GM19099 (cell line): ENCODE results near the gene USP48.

Source experiments
- POLR2A ChIP-seq: IDR thresholded peaks from 3 replicates; pipeline ENCODE4 v1.6.1; 2011; ENCODE audit warnings: low read depth; ENCODE audit not compliant: insufficient read length; ENCODE audit errors: extremely low read depth

Gene USP48

GRCh38 chr1:21651214-21652042, 131.5 kb downstream of the USP48 start:
- TF ChIP-seq POLR2A = no peak

GRCh38 chr1:21650400-21650799, 132.5 kb downstream of the USP48 start:
- no peak for TF ChIP-seq POLR2A

GRCh38 chr1:21649315-21649714, 133.6 kb downstream of the USP48 start:
- no peak for TF ChIP-seq POLR2A

GRCh38 chr1:21648791-21649190, 134.2 kb downstream of the USP48 start:
- TF ChIP-seq POLR2A = no peak

- TF ChIP-seq POLR2A = no peak
Observed at GRCh38 chr1:21648352-21648730, 134.6 kb downstream of the USP48 start.

GRCh38 chr1:21647431-21648351, 135.3 kb downstream of the USP48 start:
- no peak for TF ChIP-seq POLR2A

- no peak for TF ChIP-seq POLR2A
Observed at GRCh38 chr1:21645550-21645949, 137.4 kb downstream of the USP48 start.

GRCh38 chr1:21644906-21645305, 138.0 kb downstream of the USP48 start:
- no peak for TF ChIP-seq POLR2A

GRCh38 chr1:21644348-21644747, 138.6 kb downstream of the USP48 start:
- no peak for TF ChIP-seq POLR2A

- TF ChIP-seq POLR2A = no peak
Observed at GRCh38 chr1:21643624-21644023, 139.3 kb downstream of the USP48 start.

GRCh38 chr1:21641967-21642739, 140.8 kb downstream of the USP48 start:
- no peak for TF ChIP-seq POLR2A

GRCh38 chr1:21641537-21641936, 141.4 kb downstream of the USP48 start:
- no peak for TF ChIP-seq POLR2A

GRCh38 chr1:21641076-21641475, 141.9 kb downstream of the USP48 start:
- no peak for TF ChIP-seq POLR2A

- TF ChIP-seq POLR2A = no peak
Observed at GRCh38 chr1:21640653-21641052, 142.3 kb downstream of the USP48 start.

GRCh38 chr1:21639594-21640041, 143.3 kb downstream of the USP48 start:
- no peak for TF ChIP-seq POLR2A
